Panc1 (cell line): ENCODE data around the gene USO1. TPM values are rescaled to one million over a fixed set of nuclear protein-coding genes. Genes with fewer than 3 reads are reported as not detected.

Source experiments
- ATAC-seq: fragments of 200-7000 bp; cut with Tn5 transposase; 2 replicates; pipeline ENCODE4 v1.9.1; 2020; ENCODE audit warnings: mild to moderate bottlenecking, moderate library complexity
- BruUV-seq: library from RNA; stranded (reverse); fragments of 400-500 nt; replicated peaks from 2 replicates; lab custom pipeline; 2021; lab: Mats Ljungman, UMichigan
- CTCF ChIA-PET: fragments of 300-600 bp; sonication (Branson Sonifier 250); formaldehyde crosslinking; loops from one replicate; lab custom pipeline; 2022; ENCODE audit warnings: antibody characterized with exemption; lab: Charles Lee
- POLR2A ChIA-PET: fragments of 300-600 bp; sonication (Branson Sonifier 250); formaldehyde crosslinking; loops from one replicate; lab custom pipeline; 2022; ENCODE audit warnings: antibody characterized with exemption; lab: Charles Lee
- DNase-seq: peaks from one replicate; pipeline ENCODE4 v3.0.0-alpha.2; 2010; ENCODE audit warnings: low read depth, low spot score
- H3K27ac ChIP-seq: 2 replicates; pipeline ENCODE4 v1.5.1; 2011; ENCODE audit warnings: mild to moderate bottlenecking, low read length, inconsistent platforms
- H3K27me3 ChIP-seq: fragments of 200-500 bp; sonication (Bioruptor generic); 2 replicates; pipeline ENCODE4 v1.6.0; 2014; ENCODE audit warnings: low read length, inconsistent platforms; ENCODE audit not compliant: control insufficient read depth, insufficient read depth
- H3K36me3 ChIP-seq: fragments of 200-500 bp; sonication (Bioruptor generic); 2 replicates; pipeline ENCODE4 v1.5.1; 2014; ENCODE audit warnings: inconsistent platforms, mild to moderate bottlenecking, low read length, moderate library complexity; ENCODE audit not compliant: control insufficient read depth, insufficient read depth
- H3K4me1 ChIP-seq: 2 replicates; pipeline ENCODE4 v1.5.1; 2011; ENCODE audit warnings: inconsistent platforms, mild to moderate bottlenecking, low read length, moderate library complexity; ENCODE audit not compliant: control insufficient read depth, insufficient read depth
- H3K4me3 ChIP-seq, 2 experiments: 2 replicates each; pipeline ENCODE4 v1.5.1; 2011 to 2012; ENCODE audit warnings: low read depth in 2 of 2, low read length in 2 of 2, mild to moderate bottlenecking in 2 of 2, inconsistent platforms in 1 of 2, moderate library complexity in 1 of 2
- H3K9me3 ChIP-seq: fragments of 200-500 bp; sonication (Bioruptor generic); 2 replicates; pipeline ENCODE4 v1.5.1; 2014; ENCODE audit warnings: low read depth, mild to moderate bottlenecking, inconsistent platforms, low read length, moderate library complexity; ENCODE audit not compliant: control insufficient read depth, insufficient read depth
- POLR2AphosphoS5 ChIP-seq: IDR thresholded peaks from 2 replicates; pipeline ENCODE4 v1.6.1; 2012; ENCODE audit warnings: mild to moderate bottlenecking, low read depth, low read length, moderate library complexity
- REST ChIP-seq, 2 experiments: IDR thresholded peaks; 2 replicates each; pipeline ENCODE4 v1.6.1; 2011 to 2012; ENCODE audit warnings: low read depth in 2 of 2, control low read depth in 1 of 2, low read length in 1 of 2, mild to moderate bottlenecking in 1 of 2, moderate library complexity in 1 of 2; ENCODE audit not compliant: insufficient read depth in 1 of 2
- SIN3A ChIP-seq: IDR thresholded peaks from 2 replicates; pipeline ENCODE4 v1.6.1; 2012; ENCODE audit warnings: low read depth, mild to moderate bottlenecking, low read length, moderate library complexity, borderline replicate concordance; ENCODE audit not compliant: insufficient read depth
- TCF7L2 ChIP-seq: IDR thresholded peaks from 2 replicates; pipeline ENCODE4 v1.6.1; 2011; ENCODE audit warnings: mild to moderate bottlenecking, low read depth, low read length, inconsistent platforms
- in situ Hi-C: cut with HindIII; loops from 2 replicates; pipeline ENCODE4 v1.10.0; 2016; ENCODE audit warnings: low sequenced_read_pairs, low pct_unique_long_range_greater_than_20kb
- intact Hi-C: fragments of 100-400 bp; cut with micrococcal nuclease; formaldehyde crosslinking; loops from one replicate; pipeline ENCODE4 v1.10.0; 2022; ENCODE audit not compliant: unreplicated experiment
- total RNA-seq: library from RNA; stranded (reverse); gene quantifications from one replicate; pipeline ENCODE4 v1.2.1, GENCODE V29; 2021; ENCODE audit not compliant: unreplicated experiment
- TF ChIP-seq, protein P1 (sequence below): fragments of 450-650 bp; IDR thresholded peaks from 2 replicates; pipeline ENCODE4 v1.5.1; 2017; ENCODE audit warnings: mild to moderate bottlenecking

USO1 gene
- total RNA-seq, 1 experiment from 2014 or later: 50.0 TPM

- ChIA-PET POLR2A (no interaction called here), CTCF (interaction anchor here (0.6 kb wide), 1 partner anchor 265 kb away, joined by 4 read pairs; no protein-coding TSS in a partner anchor)
- Histone ChIP-seq H3K4me1 (peaks cover 16% of the 10 kb centered on the region), H3K27me3 (no peaks in the 10 kb centered on the region), H3K36me3 (no peaks in the 10 kb centered on the region; the same call in 1 of the 2 replicates), H3K9me3 (no peaks in the 10 kb centered on the region), H3K4me3 (no peak overlapping the region; a peak in 1 of 4 replicates), H3K27ac (no peak overlapping the region)
- ATAC-seq: no peak
- no peak for TF ChIP-seq POLR2AphosphoS5
- intact Hi-C loops (no loop called here), in situ Hi-C loops (no loop called here)
- no TSS peak for BruUV-seq
- no peak for DNase-seq
Observed at GRCh38 chr4:75722417-75722816, 2.0 kb upstream of the USO1 start.

DNA sequence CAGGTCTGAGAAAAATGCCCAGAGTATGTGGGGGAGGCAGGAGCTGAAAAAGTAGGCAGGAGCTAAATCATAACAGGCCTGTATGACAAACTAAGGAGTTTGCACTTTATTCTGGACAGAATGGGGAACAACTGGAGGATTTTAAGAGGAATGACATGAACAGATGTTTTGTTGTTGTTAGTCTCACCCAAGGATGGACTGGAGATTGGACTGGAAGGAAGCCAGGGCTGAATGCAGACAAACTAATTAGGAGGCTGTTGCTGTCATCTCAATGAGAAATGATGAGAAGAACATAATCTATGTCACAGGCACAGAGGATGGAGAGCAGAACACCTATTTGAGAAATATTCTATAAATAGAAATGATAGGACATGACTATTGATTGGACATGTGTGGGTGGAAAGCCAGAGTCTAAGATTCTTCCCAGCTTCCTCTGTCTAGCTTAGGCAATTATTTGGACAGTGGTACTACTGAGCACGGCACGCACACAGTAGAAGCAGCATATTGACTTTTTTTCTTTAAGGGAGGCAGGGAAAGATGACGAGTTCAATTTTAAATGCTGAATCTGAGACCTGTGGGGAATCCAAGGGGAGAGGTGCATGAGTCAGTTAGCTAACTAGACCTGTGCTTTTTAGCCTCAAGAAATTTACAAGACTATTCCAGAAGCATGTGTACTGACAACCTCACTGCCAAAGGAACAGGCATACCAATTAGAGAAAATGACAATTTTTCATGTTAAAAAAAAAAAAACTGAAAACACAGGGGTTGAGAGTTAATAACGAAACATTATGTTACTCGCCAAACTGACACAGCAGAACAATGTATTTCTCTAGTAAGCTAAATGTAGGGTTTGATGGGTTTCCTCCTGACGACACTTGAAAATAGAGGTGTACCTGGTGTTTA is 963 bp upstream of the USO1 start:
- intact Hi-C loops: no loop called here
- in situ Hi-C loops: no loop called here
- no peaks in the 10 kb centered on the region for H3K9me3 ChIP-seq
- peak overlapping the region; percentile 92 for H3K27ac ChIP-seq
- H3K36me3 ChIP-seq: no peaks in the 10 kb centered on the region; the same call in 1 of the 2 replicates
- H3K4me1 ChIP-seq: peaks cover 16% of the 10 kb centered on the region
- ChIA-PET CTCF (interaction anchor here (0.6 to 0.8 kb wide), 3 partner anchors 14 to 264 kb away, joined by 3 to 4 read pairs (median 3); no protein-coding TSS in a partner anchor), POLR2A (interaction anchor here (0.9 to 1.0 kb wide), 3 partner anchors 11 to 218 kb away, joined by 3 read pairs; partner anchors contain the start of gene NAAA)
- TF ChIP-seq SIN3A (no peak), TCF7L2 (no peak), REST (IDR thresholded peaks at IDR 0.05; ENCODE audit: insufficient read depth in 1 of 2, low read depth in 2 of 2, low read length in 1 of 2) (no peak), POLR2AphosphoS5 (no peak)
- TF ChIP-seq, protein P1, sequence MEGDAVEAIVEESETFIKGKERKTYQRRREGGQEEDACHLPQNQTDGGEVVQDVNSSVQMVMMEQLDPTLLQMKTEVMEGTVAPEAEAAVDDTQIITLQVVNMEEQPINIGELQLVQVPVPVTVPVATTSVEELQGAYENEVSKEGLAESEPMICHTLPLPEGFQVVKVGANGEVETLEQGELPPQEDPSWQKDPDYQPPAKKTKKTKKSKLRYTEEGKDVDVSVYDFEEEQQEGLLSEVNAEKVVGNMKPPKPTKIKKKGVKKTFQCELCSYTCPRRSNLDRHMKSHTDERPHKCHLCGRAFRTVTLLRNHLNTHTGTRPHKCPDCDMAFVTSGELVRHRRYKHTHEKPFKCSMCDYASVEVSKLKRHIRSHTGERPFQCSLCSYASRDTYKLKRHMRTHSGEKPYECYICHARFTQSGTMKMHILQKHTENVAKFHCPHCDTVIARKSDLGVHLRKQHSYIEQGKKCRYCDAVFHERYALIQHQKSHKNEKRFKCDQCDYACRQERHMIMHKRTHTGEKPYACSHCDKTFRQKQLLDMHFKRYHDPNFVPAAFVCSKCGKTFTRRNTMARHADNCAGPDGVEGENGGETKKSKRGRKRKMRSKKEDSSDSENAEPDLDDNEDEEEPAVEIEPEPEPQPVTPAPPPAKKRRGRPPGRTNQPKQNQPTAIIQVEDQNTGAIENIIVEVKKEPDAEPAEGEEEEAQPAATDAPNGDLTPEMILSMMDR: no peak
- H3K27me3 ChIP-seq: no peaks in the 10 kb centered on the region
- H3K4me3 ChIP-seq: peak overlapping the region; percentile 87 to 91
- DNase-seq (no peak), ATAC-seq (no peak)
- BruUV-seq: TSS peak; percentile 90
